HT-29 (cell line): Measurements from ENCODE around the gene MAN1A2. TPM values are rescaled to one million over a fixed set of nuclear protein-coding genes. Genes with fewer than 3 reads are reported as not detected.
"Not testable (repeated sequence)": the region's sequence is repeated elsewhere in the genome, so short reads cannot be mapped to it uniquely, and the experiment has no call there.

ENCODE experiments used
- DNase-seq: peaks from one replicate; pipeline ENCODE4 v3.0.0-alpha.2; 2015; ENCODE audit warnings: low spot score
- total RNA-seq: library from RNA; depleted of rRNA; stranded (reverse); fragments of >200 nt; shearing (Covaris generic); gene quantifications from 2 replicates; pipeline ENCODE4 v1.2.3, GENCODE V29; 2014; rRNA removed

Gene MAN1A2
- 17.5 and 20.4 TPM in 2 replicates for total RNA-seq

GRCh38 chr1:117367046-117368025, at the start of gene MAN1A2:
Gene MAN1A2, plus strand, starts transcription at chr1:117367449. Its CDS starts 735 bp downstream, at chr1:117368184.
- DNase-seq, result peak; percentile 76

- DNase-seq, result no peak
These were observed 49.2 kb upstream of the MAN1A2 start for GRCh38 chr1:117318011-117318410.

- DNase-seq, result no peak
These were observed 48.8 kb upstream of the MAN1A2 start for GRCh38 chr1:117318426-117318825.

- DNase-seq, result no peak
These were observed 46.7 kb upstream of the MAN1A2 start for GRCh38 chr1:117320515-117320914.

DNA sequence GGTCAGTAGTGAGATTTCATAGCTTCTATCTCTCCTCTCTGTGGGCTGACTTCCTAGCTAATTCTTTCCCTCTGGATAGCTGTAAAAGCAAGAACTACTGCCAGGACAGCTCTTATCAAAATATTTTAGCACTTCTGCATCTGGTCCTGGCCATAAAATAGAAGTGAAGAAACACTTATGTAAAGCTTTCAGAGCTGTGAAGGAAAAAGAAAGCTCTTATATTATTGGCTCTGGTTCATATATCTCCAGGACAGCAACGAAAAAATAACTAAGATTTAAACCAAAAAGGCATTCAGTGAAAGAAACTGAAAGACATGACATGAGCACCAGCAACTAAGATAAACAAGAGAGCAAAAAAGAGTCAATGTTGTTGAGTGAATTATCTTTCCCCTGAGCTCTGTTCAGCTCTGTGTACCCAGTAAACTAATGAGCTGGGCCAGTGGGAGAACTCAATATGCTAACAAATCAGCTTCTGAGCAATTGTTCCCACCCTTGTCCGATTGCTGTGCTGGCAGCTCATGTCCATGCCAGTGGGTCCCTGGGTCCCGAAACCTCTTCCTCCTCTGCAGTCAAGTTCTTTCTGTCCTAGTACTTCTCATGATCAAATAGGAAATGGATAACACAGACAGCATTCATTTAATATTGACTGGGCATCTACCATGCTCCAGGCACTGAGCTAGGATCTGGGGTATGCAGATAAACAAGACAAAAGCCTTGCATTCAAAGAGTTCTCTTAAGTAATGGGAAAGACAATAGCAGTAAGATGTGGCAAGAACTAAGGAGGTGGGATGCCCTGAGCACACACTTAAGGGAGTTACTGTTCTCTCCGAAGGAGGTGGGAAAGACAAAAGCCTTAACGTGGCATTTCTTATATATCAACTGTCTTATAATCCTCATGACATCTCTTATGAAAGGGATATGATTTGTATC, 45.3 kb upstream of the MAN1A2 start:
- DNase-seq, result no peak

DNA sequence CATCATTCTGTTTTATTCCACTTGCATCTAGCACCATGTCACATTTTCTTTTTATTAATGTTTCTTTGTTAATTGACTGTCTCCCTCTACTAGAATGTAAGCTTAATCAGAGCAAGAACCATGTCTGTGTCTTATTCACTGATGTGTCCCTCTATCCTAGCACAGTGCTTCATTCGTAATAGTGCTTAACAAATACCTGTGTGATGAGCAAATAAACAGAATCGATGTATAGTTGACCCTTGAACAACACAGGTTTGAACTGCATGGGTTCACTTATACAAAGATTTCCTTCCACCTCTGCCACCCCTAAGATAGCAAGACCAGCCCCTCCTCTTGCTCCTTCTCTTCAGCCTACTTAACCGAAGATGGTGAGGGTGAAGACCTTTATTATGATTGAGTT, 42.9 kb upstream of the MAN1A2 start:
- DNase-seq, result no peak

- DNase-seq, result not testable (repeated sequence)
These were observed 41.2 kb upstream of the MAN1A2 start for GRCh38 chr1:117326035-117326434.

DNA sequence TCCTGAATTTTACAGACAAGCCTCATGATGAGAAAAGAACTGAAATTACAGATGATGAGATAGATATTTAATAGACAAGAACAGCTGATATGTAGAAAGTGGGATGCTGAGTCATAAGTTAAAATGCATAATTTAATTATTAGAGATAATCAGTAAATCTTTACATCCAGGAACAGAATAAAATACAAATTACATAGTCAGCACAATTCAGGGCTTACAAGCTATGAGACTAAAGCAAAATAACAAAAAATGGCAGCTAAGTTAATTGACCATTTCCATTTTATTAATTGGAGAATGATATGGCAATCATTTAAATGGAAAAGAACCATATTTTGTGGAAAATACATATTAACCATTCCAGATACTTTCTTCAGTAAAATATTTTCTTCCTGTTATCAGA, 40.2 kb upstream of the MAN1A2 start:
- no peak for DNase-seq

DNA sequence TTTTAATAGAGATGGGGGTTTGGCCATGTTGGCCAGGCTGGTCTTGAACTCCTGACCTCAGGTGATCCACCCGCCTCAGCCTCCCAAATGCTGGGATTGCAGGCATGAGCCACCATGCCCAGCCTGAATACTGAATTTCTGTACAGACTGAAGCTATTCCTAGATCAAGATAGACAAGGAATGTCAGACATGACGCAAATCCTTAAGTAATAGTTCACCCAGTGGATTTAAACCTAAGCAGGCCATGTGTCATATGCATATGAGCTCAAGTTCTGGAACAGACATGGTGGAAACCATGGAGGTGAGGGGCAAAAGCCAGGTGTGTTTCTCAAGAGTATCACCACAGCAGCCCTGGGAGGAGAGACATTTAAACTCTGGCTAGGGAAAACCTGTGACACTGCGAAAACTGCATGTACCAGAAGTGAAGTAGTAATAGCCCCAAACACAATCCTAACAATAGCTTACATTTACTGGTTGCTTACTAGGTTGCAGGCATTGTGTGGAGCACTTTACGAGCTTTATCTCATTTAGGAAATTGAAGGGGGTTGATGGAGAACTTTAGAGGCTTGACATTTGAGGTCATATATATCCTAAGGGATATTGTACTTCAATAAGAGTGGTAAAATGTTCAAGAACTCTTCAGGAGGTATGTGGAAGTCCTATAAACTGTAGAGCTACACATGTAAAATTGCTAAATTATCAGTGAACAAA, 31.7 kb upstream of the MAN1A2 start:
- DNase-seq, result no peak

- no peak for DNase-seq
These were observed 31.0 kb upstream of the MAN1A2 start for GRCh38 chr1:117336088-117336817.

GRCh38 chr1:117339866-117340700, 27.2 kb upstream of the MAN1A2 start:
- peak; percentile 75 for DNase-seq

DNA sequence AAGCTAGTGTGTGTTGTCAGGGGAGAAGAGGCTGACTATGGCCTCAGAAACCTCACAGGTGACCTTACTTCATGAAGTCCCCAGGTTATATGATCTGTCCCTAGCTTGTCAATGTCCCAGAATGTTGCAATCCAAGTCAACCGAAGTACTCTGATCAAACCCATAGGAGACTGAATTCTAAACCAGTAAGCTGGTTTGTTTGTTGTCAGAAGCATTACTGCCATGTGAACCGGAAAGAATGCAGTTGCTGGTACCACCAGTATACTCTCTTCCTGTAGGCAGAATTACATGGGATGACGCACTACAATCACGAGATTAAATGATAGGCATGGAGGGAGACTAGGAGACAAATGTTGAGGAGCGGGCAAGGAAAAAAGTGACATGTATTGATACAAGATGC, 26.1 kb upstream of the MAN1A2 start:
- no peak for DNase-seq

GRCh38 chr1:117342397-117342796, 24.9 kb upstream of the MAN1A2 start:
- no peak for DNase-seq

DNA sequence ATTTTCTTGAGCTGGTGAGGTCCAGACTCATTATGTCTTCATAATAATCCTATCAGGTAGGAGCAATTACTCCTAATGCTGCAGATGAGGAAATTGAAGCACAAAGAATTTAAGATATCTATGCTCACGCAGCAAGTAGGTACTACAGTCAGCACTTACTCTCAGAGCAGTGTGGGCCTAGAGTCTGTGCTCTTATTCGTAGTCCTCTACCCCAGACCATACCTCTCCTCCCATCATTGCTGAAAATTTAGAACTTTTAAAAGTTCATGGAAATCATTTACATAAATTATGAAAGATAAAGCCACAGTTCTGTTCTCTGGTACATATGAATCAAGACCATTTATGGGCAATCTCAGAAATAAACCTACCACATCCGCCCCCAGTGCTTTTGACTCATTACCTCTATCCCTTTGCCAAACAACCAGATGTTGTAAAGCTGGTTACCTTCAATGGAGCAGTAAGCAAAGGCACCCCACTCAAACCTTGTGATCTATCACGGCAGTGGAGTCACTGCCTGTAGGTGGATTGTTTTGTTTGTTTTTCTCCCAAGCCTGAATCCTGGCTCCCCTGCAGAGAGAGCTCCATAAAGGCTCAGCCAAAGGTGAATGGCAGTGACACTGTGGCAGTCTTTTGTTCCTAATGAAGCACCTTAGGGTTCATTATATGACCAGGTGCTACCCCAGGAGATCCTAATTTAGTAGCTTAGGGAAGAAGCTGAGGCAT, 20.9 kb upstream of the MAN1A2 start:
- DNase-seq, result no peak

DNA sequence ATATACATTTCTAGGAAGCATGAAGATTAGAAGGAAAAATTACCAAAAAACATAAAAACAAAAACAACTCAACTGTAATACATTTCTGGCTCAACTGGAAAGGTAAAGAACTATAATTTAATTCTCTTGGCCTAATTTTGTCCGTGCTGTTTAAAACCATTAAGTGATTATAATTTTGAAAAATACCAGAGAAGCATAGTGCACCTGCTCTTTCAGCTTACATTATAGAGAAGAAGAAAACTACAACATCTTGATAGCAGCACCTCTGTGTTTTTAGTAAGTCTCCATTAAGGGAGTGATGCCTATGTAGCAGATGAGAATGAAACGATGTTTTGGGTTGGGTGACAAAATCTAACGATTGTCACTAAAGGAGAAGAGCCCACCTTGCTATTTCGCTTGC, 19.3 kb upstream of the MAN1A2 start:
- no peak for DNase-seq

DNA sequence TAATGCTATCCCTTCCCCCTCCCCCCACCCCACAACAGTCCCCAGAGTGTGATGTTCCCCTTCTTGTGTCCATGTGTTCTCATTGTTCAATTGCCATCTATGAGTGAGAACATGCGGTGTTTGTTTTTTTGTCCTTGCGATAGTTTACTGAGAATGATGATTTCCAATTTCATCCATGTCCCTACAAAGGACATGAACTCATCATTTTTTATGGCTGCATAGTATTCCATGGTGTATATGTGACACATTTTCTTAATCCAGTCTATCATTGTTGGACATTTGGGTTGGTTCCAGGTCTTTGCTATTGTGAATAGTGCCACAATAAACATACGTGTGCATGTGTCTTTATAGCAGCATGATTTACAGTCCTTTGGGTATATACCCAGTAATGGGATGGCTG, 14.6 kb upstream of the MAN1A2 start:
- not testable (repeated sequence) for DNase-seq

DNA sequence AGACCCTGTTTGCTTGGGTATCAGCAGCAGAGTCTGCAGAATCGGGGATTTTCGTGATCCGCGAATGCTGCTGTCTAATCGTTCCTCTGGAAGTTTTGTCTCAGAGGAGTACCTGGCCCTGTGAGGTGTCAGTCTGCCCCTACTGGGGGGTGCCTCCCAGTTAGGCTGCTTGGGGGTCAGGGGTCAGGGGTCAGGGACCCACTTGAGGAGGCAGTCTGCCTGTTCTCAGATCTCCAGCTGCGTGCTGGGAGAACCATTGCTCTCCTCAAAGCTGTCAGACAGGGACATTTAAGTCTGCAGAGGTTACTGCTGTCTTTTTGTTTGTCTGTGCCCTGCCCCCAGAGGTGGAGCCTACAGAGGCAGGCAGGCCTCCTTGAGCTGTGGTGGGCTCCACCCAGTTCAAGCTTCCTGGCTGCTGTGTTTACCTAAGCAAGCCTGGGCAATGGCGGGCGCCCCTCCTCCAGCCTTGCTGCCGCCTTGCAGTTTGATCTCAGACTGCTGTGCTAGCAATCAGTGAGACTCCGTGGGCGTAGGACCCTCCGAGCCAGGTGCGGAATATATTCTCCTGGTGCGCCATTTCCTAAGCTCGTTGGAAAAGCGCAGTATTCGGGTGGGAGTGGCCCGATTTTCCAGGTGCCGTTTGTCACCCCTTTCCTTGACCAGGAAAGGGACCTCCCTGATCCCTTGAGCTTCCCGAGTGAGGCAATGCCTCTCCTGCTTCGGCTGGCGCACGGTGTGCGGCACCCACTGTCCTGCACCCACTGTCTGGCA, 9.2 kb upstream of the MAN1A2 start:
- peak; percentile 49 for DNase-seq

- peak; percentile 30 for DNase-seq
These were observed 8.7 kb upstream of the MAN1A2 start for GRCh38 chr1:117358604-117358887.
